Measurements from ENCODE around the gene LARP7.
"Not testable (repeated sequence)": the region's sequence is repeated elsewhere in the genome, so short reads cannot be mapped to it uniquely, and the experiment has no call there.

Gene LARP7

DNA sequence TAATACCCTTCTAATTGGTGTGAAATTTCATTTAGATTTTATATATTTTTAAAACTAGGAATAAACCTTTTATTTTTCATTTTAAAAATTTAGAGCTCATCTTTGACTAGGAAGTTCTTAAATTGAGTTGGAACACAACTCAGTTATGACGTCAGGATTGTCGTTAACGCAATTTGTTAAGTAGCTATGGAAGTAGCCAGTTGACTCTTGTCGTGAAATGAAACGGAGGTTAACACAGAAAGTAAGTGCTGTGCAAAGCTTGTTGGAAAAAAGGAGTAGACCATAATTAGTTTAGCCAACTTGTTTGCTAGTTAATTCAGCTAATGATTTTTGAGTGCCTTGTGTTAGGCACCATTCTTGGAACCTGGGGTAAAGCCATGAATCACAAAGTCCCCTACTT, 18.3 kb downstream of the LARP7 start:
- no peak for TF ChIP-seq CTCF (IDR thresholded peaks at IDR 0.05; ENCODE audit: low read depth, low read length)
- no peak overlapping the region for H3K4me3 ChIP-seq (ENCODE audit: low read depth, low read length)

DNA sequence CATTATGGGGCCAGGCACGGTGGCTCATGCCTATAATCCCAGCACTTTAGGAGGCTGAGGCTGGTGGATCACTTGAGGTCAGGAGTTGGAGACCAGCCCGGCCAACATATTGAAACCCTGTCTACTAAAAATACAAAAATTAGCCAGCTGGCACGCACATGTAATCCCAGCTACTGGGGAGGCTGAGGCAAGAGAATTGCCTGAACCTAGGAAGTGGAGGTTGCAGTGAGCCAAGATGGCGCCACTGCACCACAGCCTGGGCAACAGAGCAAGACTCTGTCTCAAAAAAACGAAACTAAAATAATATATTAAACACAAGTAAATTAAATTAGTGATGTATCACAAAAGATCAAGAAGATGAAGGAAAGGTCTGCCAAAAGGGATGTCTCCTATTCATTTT, 19.2 kb downstream of the LARP7 start:
- not testable (repeated sequence) for H3K4me3 ChIP-seq (ENCODE audit: low read depth, low read length)

GRCh38 chr4:112664611-112665010, 27.7 kb downstream of the LARP7 start:
- H3K4me3 ChIP-seq (ENCODE audit: low read depth, low read length), result no peak overlapping the region
- no peak for TF ChIP-seq CTCF (IDR thresholded peaks at IDR 0.05; ENCODE audit: low read depth, low read length)

GRCh38 chr4:112668131-112668530, 31.2 kb downstream of the LARP7 start:
- no peak overlapping the region for H3K4me3 ChIP-seq (ENCODE audit: low read depth, low read length)
- TF ChIP-seq CTCF (IDR thresholded peaks at IDR 0.05; ENCODE audit: low read depth, low read length), result no peak

GRCh38 chr4:112673076-112673475, 36.1 kb downstream of the LARP7 start:
- H3K4me3 ChIP-seq (ENCODE audit: low read depth, low read length), result no peak overlapping the region
- no peak for TF ChIP-seq CTCF (IDR thresholded peaks at IDR 0.05; ENCODE audit: low read depth, low read length)

- no peak for TF ChIP-seq CTCF (IDR thresholded peaks at IDR 0.05; ENCODE audit: low read depth, low read length)
- no peak overlapping the region for H3K4me3 ChIP-seq (ENCODE audit: low read depth, low read length)
Observed at GRCh38 chr4:112673686-112674085, 36.7 kb downstream of the LARP7 start.

DNA sequence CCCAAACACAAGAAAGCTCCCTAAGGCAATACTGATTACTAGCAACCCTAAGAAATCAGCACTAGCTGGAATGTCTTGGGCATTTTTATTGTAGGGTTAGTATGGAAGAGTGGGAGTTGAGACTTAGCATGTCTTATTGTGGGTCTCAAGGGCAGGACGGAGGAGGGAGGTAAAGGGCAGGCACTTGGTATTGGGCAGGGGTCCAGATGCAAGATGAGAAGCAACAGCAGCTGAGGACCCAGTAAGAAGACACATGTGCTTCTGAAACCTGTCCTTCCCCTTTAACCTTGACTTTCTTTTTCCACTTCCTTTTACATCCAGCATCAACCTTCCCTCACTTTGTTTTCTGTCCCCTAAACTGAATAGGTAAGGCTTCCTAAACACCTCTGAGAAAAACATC, 37.4 kb downstream of the LARP7 start:
- TF ChIP-seq CTCF (IDR thresholded peaks at IDR 0.05; ENCODE audit: low read depth, low read length), result no peak
- H3K4me3 ChIP-seq (ENCODE audit: low read depth, low read length), result no peak overlapping the region

DNA sequence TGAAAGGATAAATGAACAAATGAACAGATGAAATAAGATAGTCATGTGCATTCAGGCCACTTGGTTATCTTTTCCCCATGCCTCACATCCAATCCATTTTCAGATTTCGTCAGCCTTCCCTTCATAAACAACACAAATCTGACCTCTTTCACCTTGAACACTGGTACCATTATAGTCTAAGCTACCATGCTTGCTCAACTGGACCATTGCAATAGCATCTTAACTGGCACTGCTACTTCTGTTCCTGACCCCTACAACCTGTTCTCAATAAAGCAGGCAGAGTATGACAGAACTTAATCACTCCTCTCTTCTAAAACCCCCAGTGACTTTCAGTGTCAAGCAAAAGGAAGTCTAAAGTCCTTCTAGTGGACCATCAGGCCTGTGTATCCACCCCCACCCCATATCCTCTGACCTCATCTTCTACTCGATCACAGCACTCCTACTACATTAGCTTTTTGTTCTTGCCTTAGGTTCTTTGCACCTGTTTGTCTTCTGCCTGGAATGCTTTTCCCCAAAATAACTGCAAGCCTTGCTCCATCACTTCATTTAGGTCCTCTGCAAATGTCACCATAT, 40.7 kb downstream of the LARP7 start:
- H3K4me3 ChIP-seq (ENCODE audit: low read depth, low read length), result no peak overlapping the region
- TF ChIP-seq CTCF (IDR thresholded peaks at IDR 0.05; ENCODE audit: low read depth, low read length), result no peak

Measured in WI38 (cell line).